ENCODE data around the gene COPS6.

COPS6 gene

GRCh38 chr7:100072462-100072861 is 16.3 kb upstream of the COPS6 start:
- Histone ChIP-seq H3K36me3 (ENCODE audit: control insufficient read depth in 2 of 2, insufficient read depth in 1 of 2, low read length in 2 of 2) (peaks cover 30 to 77% of the 10 kb centered on the region in 2 experiments; a peak in 2 of 3 replicates), H3K27ac (ENCODE audit: extremely low read depth, low read depth, low read length) (no peak overlapping the region), H3K4me3 (ENCODE audit: low read depth, low read length) (no peak overlapping the region), H3K4me1 (ENCODE audit: control insufficient read depth, insufficient read depth, low read length) (no peaks in the 10 kb centered on the region), H3K9me3 (ENCODE audit: control insufficient read depth, insufficient read depth, low read depth, low read length) (no peaks in the 10 kb centered on the region)
- ChIA-PET CTCF (no interaction called here), POLR2A (no interaction called here)
- TF ChIP-seq GLI2 (tag by site-specific recombination; IDR thresholded peaks at IDR 0.05; ENCODE audit: borderline replicate concordance, low read depth) (no peak), ZNF768 (tag by site-specific recombination; IDR thresholded peaks at IDR 0.05) (no peak), ZNF518A (tag by site-specific recombination; conservative IDR thresholded peaks at IDR 0.05; ENCODE audit: low read depth) (no peak), ATF2 (tag by site-specific recombination; IDR thresholded peaks at IDR 0.05; ENCODE audit: low read depth) (no peak), ZNF416 (tag by site-specific recombination; IDR thresholded peaks at IDR 0.05) (no peak), ZNF600 (tag by site-specific recombination; IDR thresholded peaks at IDR 0.05) (no peak), ZBTB1 (tag by site-specific recombination; IDR thresholded peaks at IDR 0.05) (no peak), ZBTB26 (tag by site-specific recombination; optimal IDR thresholded peaks at IDR 0.05) (no peak), ZNF610 (tag by site-specific recombination; IDR thresholded peaks at IDR 0.05; ENCODE audit: borderline replicate concordance) (no peak)

- Histone ChIP-seq H3K4me3 (ENCODE audit: low read depth, low read length) (no peak overlapping the region), H3K27ac (ENCODE audit: extremely low read depth, low read depth, low read length) (no peak overlapping the region), H3K4me1 (ENCODE audit: control insufficient read depth, insufficient read depth, low read length) (no peaks in the 10 kb centered on the region), H3K9me3 (ENCODE audit: control insufficient read depth, insufficient read depth, low read depth, low read length) (no peaks in the 10 kb centered on the region), H3K36me3 (ENCODE audit: control insufficient read depth in 2 of 2, insufficient read depth in 1 of 2, low read length in 2 of 2) (peaks cover 35 to 96% of the 10 kb centered on the region in 2 experiments; a peak in 2 of 3 replicates)
- ChIA-PET POLR2A (no interaction called here), CTCF (no interaction called here)
- TF ChIP-seq SALL2 (tag by site-specific recombination; IDR thresholded peaks at IDR 0.05; ENCODE audit: borderline replicate concordance) (no peak), ZNF621 (tag by site-specific recombination; IDR thresholded peaks at IDR 0.05) (no peak), ZNF292 (tag by site-specific recombination; IDR thresholded peaks at IDR 0.05; ENCODE audit: borderline replicate concordance, low read depth) (no peak), PRDM4 (tag by site-specific recombination; IDR thresholded peaks at IDR 0.05) (no peak), ZSCAN23 (tag by site-specific recombination; IDR thresholded peaks at IDR 0.05) (no peak), ZBTB49 (tag by site-specific recombination; IDR thresholded peaks at IDR 0.05; ENCODE audit: low read depth) (no peak), KLF8 (tag by site-specific recombination; IDR thresholded peaks at IDR 0.05) (no peak), ZBTB21 (tag by site-specific recombination; IDR thresholded peaks at IDR 0.05) (no peak), ZSCAN4 (tag by site-specific recombination; IDR thresholded peaks at IDR 0.05) (no peak), ZNF335 (tag by site-specific recombination; conservative IDR thresholded peaks at IDR 0.05) (no peak)
Measured at GRCh38 chr7:100074841-100075240, 13.9 kb upstream of the COPS6 start.

Measured in HEK293 (cell line).